SIG-M5 (cell line): ENCODE results near the gene GPAT3.
"Not testable (repeated sequence)": the region's sequence is repeated elsewhere in the genome, so short reads cannot be mapped to it uniquely, and the experiment has no call there.

Experiments used
- DNase-seq: peaks from one replicate; lab custom pipeline; 2025; lab: John Stamatoyannopoulos, UW

Gene GPAT3

GRCh38 chr4:83604321-83604720, 68.4 kb downstream of the GPAT3 start:
- peak; percentile 18 for DNase-seq

DNA sequence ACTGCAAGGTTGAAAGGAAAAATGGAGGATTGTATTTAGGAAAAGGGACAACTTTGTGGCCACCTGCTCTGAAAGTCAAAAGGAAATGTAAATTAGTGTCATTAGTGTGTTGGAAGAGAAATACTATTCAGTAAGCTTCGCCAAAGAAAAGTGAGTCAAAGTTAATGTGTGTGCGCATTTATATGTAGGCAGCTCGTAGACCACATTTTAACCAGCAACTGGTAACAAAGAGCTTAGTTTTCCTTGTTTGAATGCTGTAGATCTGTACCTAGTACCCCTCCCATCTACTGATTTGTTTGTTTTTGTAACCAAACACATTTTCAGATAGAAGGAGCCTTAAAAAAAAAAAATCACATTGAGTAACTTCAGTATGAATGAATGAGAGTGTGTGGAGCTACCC, 69.3 kb downstream of the GPAT3 start:
- no peak for DNase-seq

DNA sequence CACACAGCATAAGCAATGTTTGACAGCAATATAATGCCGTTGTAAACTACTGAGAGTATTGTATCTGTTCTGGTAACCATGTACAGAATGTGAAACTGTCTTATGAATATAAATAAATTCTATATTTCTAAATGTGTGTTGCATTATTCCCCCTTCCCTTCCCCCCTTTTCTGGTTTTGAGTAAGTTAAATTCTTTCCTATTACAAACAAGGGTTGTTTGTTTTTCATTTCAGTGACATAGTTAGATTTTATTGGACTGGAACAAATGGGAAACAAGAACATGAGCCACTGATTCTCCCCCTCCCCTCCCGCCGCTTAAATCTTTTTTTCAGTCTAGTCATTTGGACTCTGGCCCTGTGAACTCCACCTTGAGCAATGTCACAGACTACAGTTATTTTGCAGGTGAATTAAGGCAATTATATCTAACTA, 69.8 kb downstream of the GPAT3 start:
- no peak for DNase-seq

DNA sequence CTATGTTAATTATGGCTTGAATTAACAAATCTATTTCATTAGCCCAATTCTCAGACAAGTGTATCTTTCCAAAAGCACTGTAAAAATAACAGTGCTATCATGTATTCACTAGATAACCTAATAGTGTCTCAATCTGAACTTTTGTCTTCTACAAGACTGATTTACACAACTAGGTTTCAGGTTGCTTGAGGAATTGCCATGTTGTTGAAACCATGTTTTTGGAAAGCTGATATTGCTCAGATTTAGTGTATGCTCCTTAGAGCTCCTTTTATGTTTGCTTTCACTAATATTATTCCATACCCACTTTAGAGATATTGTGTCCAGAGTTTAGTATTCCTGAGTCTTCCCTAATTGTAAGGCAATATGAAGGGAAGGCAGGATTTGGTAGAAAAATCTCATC, 70.6 kb downstream of the GPAT3 start:
- no peak for DNase-seq

- no peak for DNase-seq
Observed at GRCh38 chr4:83606898-83607297, 71.0 kb downstream of the GPAT3 start.

GRCh38 chr4:83609365-83609764, 73.5 kb downstream of the GPAT3 start:
- no peak for DNase-seq

DNA sequence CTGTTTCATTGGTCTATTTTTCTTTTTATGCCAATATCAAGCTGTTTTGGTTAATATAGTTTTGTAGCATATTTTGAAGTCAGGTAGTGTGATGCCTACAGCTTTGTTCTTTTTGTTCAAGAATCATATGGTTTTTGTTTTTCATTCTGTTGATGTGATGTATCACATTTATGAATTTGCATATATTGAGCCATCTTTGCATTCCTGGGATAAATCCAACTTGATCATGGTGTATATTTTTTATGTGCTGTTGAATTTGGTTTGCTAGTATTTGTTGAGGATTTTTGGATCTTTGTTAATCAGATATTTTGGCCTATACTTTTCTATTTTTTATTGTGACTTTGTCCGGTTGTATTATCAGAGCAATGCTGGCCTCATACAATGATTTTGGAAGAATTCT, 74.8 kb downstream of the GPAT3 start:
- no peak for DNase-seq

- no peak for DNase-seq
Observed at GRCh38 chr4:83613023-83613422, 77.1 kb downstream of the GPAT3 start.

DNA sequence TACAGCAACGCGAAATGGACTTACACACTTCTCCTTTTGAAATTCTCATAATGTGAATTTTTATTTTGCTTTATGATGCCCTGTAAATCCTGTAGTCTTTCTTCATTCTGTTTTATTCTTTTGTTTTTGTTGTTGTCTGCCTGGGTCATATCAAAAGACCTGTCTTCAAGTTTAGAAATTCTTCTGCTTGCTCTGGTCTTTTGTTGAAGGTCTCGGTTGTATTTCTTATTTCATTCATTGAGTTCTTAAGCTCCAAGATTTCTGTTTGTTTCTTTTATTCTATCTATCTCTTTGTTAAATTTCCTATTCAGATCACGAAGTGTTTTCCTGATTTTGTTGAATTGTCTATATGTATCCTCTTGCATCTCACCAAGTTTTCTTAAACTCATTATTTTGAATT, 78.1 kb downstream of the GPAT3 start:
- no peak for DNase-seq

DNA sequence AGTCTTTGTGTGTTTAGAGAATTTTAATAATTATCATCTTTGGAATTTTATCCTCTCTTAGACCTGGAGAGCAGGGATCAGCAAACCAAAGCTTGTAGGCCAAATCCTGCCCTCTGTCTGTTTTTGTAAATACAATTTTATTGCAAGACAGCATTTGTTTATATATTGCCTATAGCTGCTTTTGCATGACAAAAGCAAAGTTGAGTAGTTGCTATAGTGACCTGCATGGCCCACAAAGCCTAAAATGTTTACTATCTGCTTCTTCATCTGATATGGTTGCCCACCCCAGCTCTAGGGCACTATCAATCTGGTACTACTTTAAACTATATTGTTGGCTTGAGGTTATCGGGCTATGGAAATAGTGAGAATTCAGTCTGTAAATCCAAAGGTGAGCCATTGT, 80.3 kb downstream of the GPAT3 start:
- DNase-seq, result no peak

GRCh38 chr4:83617371-83618035, 81.6 kb downstream of the GPAT3 start:
- DNase-seq, result no peak

DNA sequence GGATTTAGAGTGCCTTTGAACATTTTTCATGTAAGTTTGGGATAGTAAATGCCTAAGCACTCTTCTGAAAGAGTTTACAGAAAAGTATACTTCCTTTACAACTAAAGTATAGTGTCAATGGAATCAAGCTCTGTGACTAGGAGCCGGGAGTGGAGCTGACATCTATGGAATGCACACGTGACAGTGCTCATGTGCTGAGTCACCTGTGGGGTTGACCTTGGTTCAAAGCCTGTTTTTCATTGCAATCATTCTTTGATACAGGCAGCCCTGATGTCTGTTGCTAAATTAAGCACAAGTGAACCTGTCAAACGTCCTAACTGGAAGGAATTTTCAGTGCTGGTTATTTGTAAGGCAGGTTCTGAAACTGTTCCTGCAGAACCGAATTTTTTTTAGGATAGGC, 82.5 kb downstream of the GPAT3 start:
- DNase-seq, result no peak

- peak; percentile 5 for DNase-seq
Observed at GRCh38 chr4:83618991-83619645, 83.2 kb downstream of the GPAT3 start.

- DNase-seq, result not testable (repeated sequence)
Observed at GRCh38 chr4:83622127-83622526, 86.2 kb downstream of the GPAT3 start.

DNA sequence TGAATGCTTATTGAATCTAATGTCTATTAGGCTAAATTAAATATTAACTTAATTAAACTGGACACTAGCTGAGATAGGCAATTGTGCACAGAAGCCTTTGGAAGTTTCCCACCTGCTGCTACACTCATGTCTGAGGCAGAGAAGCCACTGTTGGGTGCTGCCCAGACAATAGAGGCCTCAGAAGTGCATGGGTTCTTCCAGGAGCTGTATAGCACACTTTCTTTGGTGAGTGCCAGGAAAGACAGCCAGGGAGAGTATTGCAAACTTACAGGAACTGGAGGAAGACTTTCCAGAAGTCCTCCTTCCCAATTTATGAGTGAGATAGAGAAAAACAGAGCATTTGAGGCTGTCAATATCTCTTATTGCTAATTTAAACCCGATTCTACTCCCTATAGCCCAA, 89.9 kb downstream of the GPAT3 start:
- no peak for DNase-seq

DNA sequence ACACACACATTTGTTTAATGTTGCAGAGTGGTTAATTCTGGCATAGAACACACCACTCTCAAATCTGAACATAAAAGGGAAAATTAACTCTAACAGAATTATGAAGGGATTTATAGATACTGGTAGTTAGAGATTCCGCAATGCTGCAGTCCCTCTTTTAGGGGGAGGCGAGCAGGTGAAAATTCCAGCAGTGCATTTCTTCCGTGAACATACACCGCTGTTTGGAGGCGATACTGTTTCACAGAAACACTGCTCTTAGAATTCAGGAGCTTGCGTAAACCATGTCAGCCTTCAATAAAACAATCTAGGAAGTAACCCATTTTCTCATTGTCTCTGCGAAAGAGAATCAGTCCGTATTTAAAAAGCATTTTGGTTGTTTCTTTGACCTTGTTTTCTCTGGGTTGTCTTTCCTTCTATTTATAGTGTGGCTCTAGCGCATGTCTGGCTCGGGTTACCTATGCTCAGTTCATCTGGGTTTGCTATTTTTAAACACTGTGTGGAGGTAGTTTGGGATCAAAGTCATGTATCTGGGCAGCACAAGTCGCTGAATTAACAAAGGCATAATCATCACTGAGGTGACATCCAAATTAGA, 90.4 kb downstream of the GPAT3 start:
- no peak for DNase-seq

- DNase-seq, result peak; percentile 85
Observed at GRCh38 chr4:83629945-83630721, 94.2 kb downstream of the GPAT3 start.

DNA sequence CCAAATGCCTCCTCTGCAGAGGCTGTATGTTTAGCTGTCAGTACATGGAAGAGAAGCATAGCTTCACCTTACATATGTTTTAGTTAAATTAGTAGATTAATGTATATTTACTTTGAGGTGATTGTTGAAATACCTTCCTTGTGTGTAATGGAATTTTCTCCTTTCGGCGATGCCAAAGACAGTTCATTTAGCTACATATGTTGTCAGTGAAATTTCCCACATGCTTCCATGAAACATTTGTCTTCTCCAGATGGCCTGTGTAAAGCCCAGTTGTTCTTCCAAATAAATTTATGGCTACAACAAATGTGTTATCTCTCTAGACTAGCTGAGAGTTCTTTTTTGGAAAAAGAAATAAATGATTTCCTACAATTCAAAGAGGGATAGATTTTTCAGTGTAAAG, 95.2 kb downstream of the GPAT3 start:
- DNase-seq, result no peak

DNA sequence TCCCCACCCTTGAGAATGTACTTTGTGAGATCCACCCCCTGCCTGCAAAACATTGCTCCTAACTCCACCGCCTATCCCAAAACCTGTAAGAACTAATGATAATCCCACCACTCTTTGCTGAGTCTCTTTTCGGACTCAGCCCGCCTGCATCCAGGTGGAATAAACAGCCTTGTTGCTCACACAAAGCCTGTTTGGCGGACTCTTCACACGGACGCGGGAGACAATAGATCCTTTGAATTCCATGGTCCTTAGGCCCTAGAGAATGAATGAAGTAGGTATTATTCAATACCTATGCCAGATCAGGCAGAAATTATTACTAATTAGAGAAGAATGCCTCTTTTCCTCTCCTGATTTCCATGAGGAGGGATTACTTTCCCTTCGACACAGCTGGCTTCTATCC, 101.0 kb downstream of the GPAT3 start:
- no peak for DNase-seq

- DNase-seq, result no peak
Observed at GRCh38 chr4:83639849-83640493, 104.1 kb downstream of the GPAT3 start.

DNA sequence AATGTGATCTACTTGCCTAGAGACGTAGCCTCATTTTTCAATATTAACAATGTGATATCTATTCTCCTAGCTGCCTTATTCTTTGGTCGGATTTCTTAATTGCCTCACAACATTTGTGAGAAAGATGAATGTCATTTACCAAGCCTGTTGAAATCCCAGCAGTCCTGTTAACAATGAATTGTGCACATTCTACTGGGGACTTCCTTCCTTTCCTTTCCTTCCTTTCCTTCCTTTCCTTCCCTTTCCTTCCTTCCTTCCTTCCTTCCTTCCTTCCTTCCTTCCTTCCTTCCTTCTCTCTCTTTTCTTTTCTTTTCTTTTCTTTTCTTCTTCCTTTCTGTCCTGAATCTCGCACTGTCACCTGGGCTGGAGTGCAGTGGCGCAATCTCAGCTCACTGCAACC, 107.1 kb downstream of the GPAT3 start:
- DNase-seq, result no peak
